Left lung (tissue), 10 donors: ENCODE data around the gene RUSC2. TPM values are rescaled to one million over a fixed set of nuclear protein-coding genes. Genes with fewer than 3 reads are reported as not detected.

Experiments
- ATAC-seq: fragments of 200-7000 bp; cut with Tn5 transposase; one replicate; pipeline ENCODE4 v1.9.1; 2020; ENCODE audit warnings: moderate library complexity
- DNase-seq, 4 donors: peaks; one replicate each; pipeline ENCODE4 v3.0.0-alpha.2; 2013 to 2020
- H3K27ac ChIP-seq, 2 donors: fragments of 200-600 bp; sonication (generic) in 1 of 2; one replicate each; pipeline versions ENCODE4 v1.5.0 to v1.8.0; 2020 to 2021
- H3K27me3 ChIP-seq, 2 donors: fragments of 200-600 bp; sonication (generic) in 1 of 2; one replicate each; pipeline versions ENCODE4 v1.5.0 to v1.8.0; 2020 to 2021
- H3K36me3 ChIP-seq, 2 donors: fragments of 200-600 bp; sonication (generic) in 1 of 2; one replicate each; pipeline versions ENCODE4 v1.5.0 to v1.8.0; 2020 to 2021
- H3K4me1 ChIP-seq, 2 donors: fragments of 200-600 bp; one replicate each; pipeline ENCODE4 v1.8.0; 2021
- H3K4me3 ChIP-seq, 2 donors: fragments of 200-600 bp; sonication (generic) in 1 of 2; one replicate each; pipeline versions ENCODE4 v1.5.0 to v1.8.0; 2020 to 2021; ENCODE audit warnings: mild to moderate bottlenecking in 1 of 2
- H3K9me3 ChIP-seq, 2 donors: fragments of 200-600 bp; sonication (generic) in 1 of 2; one replicate each; pipeline versions ENCODE4 v1.5.0 to v1.8.0; 2020 to 2021
- CTCF ChIP-seq, 2 donors: fragments of 200-600 bp; sonication (generic) in 1 of 2; IDR thresholded peaks; one replicate each; pipeline versions ENCODE4 v1.5.0 to v1.8.0; 2021; ENCODE audit warnings: antibody characterized with exemption in 2 of 2
- intact Hi-C, 2 donors: fragments of 100-400 bp; cut with DNase I; formaldehyde crosslinking; loops; one replicate each; pipeline versions ENCODE4 v1.11.2 to v1.14.2; 2022
- polyA plus RNA-seq, 6 donors: library from polyadenylated mRNA; unstranded; fragments of 120-200 nt; gene quantifications; one replicate each; pipeline ENCODE4 v1.2.1, GENCODE V29; 2013; ENCODE audit not compliant: insufficient read length in 6 of 6
- total RNA-seq, 2 donors: library from RNA; stranded (reverse); fragmentation: NEBNext Ultra II Directional; extraction: Animal tissue kit (Norgen Biotek cat#: 25700); gene quantifications; one replicate each; pipeline ENCODE4 v1.2.1, GENCODE V29; 2021
- donor health status: DM: no; HTN: yes; CAD: no.
- donor health status: DM: no; HTN: no; CAD: no.

RUSC2 gene
- total and polyA plus RNA-seq, 8 donors: 14.9 to 32.2 (median 16.6) TPM

GRCh38 chr9:35510754-35511428 lies 21.0 kb downstream of the RUSC2 start:
- H3K4me1 ChIP-seq: peaks cover 16 to 19% of the 10 kb centered on the region in 2 donors
- DNase-seq: peak in 3 of 4 donors; percentile 61 to 89 (median 82)
- H3K27ac ChIP-seq: peak overlapping the region; percentile 65 to 86
- no peaks in the 10 kb centered on the region for H3K27me3 ChIP-seq
- no peaks in the 10 kb centered on the region for H3K9me3 ChIP-seq
- no peak for TF ChIP-seq CTCF (IDR thresholded peaks at IDR 0.05)
- no peak overlapping the region for H3K4me3 ChIP-seq
- intact Hi-C loops: no loop called here
- H3K36me3 ChIP-seq: no peaks in the 10 kb centered on the region
- peak; percentile 94 for ATAC-seq

GRCh38 chr9:35511453-35511852 lies 21.5 kb downstream of the RUSC2 start:
- Histone ChIP-seq H3K9me3 (no peaks in the 10 kb centered on the region), H3K36me3 (no peaks in the 10 kb centered on the region), H3K4me3 (no peak overlapping the region), H3K27ac (peak overlapping the region; percentile 65 to 86), H3K27me3 (no peaks in the 10 kb centered on the region), H3K4me1 (peaks cover 20 to 24% of the 10 kb centered on the region in 2 donors)
- no peak for TF ChIP-seq CTCF (IDR thresholded peaks at IDR 0.05)
- ATAC-seq: peak; percentile 5
- intact Hi-C loops: no loop called here
- no peak for DNase-seq

GRCh38 chr9:35515766-35516165 lies 25.9 kb downstream of the RUSC2 start:
- Histone ChIP-seq H3K4me1 (peaks cover 44 to 55% of the 10 kb centered on the region in 2 donors), H3K36me3 (no peaks in the 10 kb centered on the region)

GRCh38 chr9:35516479-35516878 lies 26.6 kb downstream of the RUSC2 start:
- no peak for TF ChIP-seq CTCF (IDR thresholded peaks at IDR 0.05)
- Histone ChIP-seq H3K27ac (peak overlapping the region; percentile 64 to 66), H3K4me1 (peaks cover 45 to 58% of the 10 kb centered on the region in 2 donors), H3K36me3 (no peaks in the 10 kb centered on the region), H3K27me3 (no peaks in the 10 kb centered on the region), H3K9me3 (no peaks in the 10 kb centered on the region), H3K4me3 (no peak overlapping the region)
- DNase-seq (no peak), ATAC-seq (peak; percentile 20)
- intact Hi-C loops: no loop called here

More at GRCh38 chr9:35515766-35516165, 25.9 kb downstream of the RUSC2 start:
- no peak overlapping the region for H3K4me3 ChIP-seq
- intact Hi-C loops: no loop called here
- peak in 2 of 4 donors; percentile 51 to 78 for DNase-seq
- ATAC-seq: no peak
- no peak for TF ChIP-seq CTCF (IDR thresholded peaks at IDR 0.05)
- H3K27ac ChIP-seq: peak overlapping the region in 1 of 2 donors; percentile 26
- H3K27me3 ChIP-seq: no peaks in the 10 kb centered on the region
- H3K9me3 ChIP-seq: no peaks in the 10 kb centered on the region

- H3K9me3 ChIP-seq: no peaks in the 10 kb centered on the region
- DNase-seq (no peak), ATAC-seq (no peak)
- intact Hi-C loops: no loop called here
- no peaks in the 10 kb centered on the region for H3K27me3 ChIP-seq
- no peak overlapping the region for H3K4me3 ChIP-seq
- no peak for TF ChIP-seq CTCF (IDR thresholded peaks at IDR 0.05)
- no peaks in the 10 kb centered on the region for H3K36me3 ChIP-seq
- peaks cover 41 to 54% of the 10 kb centered on the region in 2 donors for H3K4me1 ChIP-seq
- peak overlapping the region; percentile 64 to 66 for H3K27ac ChIP-seq
Observed at GRCh38 chr9:35517131-35517530, 27.2 kb downstream of the RUSC2 start.
